Measurements from ENCODE around the gene KXD1. TPM values are rescaled to one million over a fixed set of nuclear protein-coding genes. Genes with fewer than 3 reads are reported as not detected.

KXD1 gene
- total RNA-seq, 3 donors from 2014 or later: 63.2 to 76.9 (median 68.8) TPM

- TF ChIP-seq, protein P1, sequence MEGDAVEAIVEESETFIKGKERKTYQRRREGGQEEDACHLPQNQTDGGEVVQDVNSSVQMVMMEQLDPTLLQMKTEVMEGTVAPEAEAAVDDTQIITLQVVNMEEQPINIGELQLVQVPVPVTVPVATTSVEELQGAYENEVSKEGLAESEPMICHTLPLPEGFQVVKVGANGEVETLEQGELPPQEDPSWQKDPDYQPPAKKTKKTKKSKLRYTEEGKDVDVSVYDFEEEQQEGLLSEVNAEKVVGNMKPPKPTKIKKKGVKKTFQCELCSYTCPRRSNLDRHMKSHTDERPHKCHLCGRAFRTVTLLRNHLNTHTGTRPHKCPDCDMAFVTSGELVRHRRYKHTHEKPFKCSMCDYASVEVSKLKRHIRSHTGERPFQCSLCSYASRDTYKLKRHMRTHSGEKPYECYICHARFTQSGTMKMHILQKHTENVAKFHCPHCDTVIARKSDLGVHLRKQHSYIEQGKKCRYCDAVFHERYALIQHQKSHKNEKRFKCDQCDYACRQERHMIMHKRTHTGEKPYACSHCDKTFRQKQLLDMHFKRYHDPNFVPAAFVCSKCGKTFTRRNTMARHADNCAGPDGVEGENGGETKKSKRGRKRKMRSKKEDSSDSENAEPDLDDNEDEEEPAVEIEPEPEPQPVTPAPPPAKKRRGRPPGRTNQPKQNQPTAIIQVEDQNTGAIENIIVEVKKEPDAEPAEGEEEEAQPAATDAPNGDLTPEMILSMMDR (IDR thresholded peaks at IDR 0.05): no peak
- DNase-seq: peak; percentile 75 to 88 (median 82)
- intact Hi-C loops (cut with DNase I, micrococcal nuclease): no loop called here
- Histone ChIP-seq H3K36me3 (ENCODE audit: low read depth) (no peaks in the 10 kb centered on the region), H3K4me3 (no peak overlapping the region), H3K9me3 (no peaks in the 10 kb centered on the region), H3K4me1 (ENCODE audit: low read depth) (peaks cover 11% of the 10 kb centered on the region)
- peak; percentile 92 for ATAC-seq
Measured at GRCh38 chr19:18543814-18544475, 13.7 kb upstream of the KXD1 start.

- intact Hi-C loops (cut with DNase I, micrococcal nuclease): no loop called here
- Histone ChIP-seq H3K36me3 (ENCODE audit: low read depth) (no peaks in the 10 kb centered on the region), H3K4me3 (no peak overlapping the region)
Measured at GRCh38 chr19:18551631-18552030, 6.0 kb upstream of the KXD1 start.

GRCh38 chr19:18558202-18558555 is 509 bp downstream of the KXD1 start:
- intact Hi-C loops (cut with DNase I, micrococcal nuclease): no loop called here
- TF ChIP-seq, protein P1 (IDR thresholded peaks at IDR 0.05): no peak
- no peaks in the 10 kb centered on the region for H3K9me3 ChIP-seq
- H3K4me3 ChIP-seq: peak overlapping the region; percentile 62
- peaks cover 6% of the 10 kb centered on the region for H3K4me1 ChIP-seq (ENCODE audit: low read depth)
- H3K36me3 ChIP-seq (ENCODE audit: low read depth): no peaks in the 10 kb centered on the region
- DNase-seq (no peak), ATAC-seq (peak; percentile 4)

More at GRCh38 chr19:18551631-18552030, 6.0 kb upstream of the KXD1 start:
- TF ChIP-seq, protein P1 (IDR thresholded peaks at IDR 0.05): no peak
- no peak for DNase-seq
- H3K4me1 ChIP-seq (ENCODE audit: low read depth): no peaks in the 10 kb centered on the region
- ATAC-seq: no peak
- H3K9me3 ChIP-seq: no peaks in the 10 kb centered on the region

- no peak for ATAC-seq
- intact Hi-C loops (cut with DNase I, micrococcal nuclease): no loop called here
- Histone ChIP-seq H3K4me1 (ENCODE audit: low read depth) (peaks cover 6% of the 10 kb centered on the region), H3K36me3 (ENCODE audit: low read depth) (no peaks in the 10 kb centered on the region), H3K9me3 (no peaks in the 10 kb centered on the region), H3K4me3 (no peak overlapping the region)
- TF ChIP-seq, protein P1 (IDR thresholded peaks at IDR 0.05): no peak
- DNase-seq: no peak
Measured at GRCh38 chr19:18558604-18559003, 934 bp downstream of the KXD1 start.

DNA sequence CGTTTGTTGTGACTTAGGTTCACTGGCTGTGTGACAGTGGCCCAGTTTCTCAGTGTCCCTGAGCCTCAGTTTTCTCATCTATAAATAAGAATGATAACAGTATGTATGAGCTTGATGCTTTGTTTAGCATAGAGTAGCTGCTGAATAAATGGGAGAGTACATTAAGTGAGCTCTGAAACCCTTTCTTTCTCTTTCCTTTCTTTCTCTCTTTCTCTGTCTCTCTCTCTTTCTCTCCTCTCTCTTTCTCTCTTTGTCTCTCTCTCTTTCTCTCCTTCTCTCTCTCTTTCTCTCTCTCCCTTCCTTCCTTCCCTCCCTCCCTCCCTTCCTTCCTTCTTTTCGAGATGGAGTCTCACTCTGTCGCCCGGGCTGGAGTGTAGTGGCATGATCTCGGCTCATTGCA is 2.0 kb downstream of the KXD1 start:
- H3K9me3 ChIP-seq: no peaks in the 10 kb centered on the region
- H3K4me1 ChIP-seq (ENCODE audit: low read depth): peaks cover 6% of the 10 kb centered on the region
- intact Hi-C loops (cut with DNase I, micrococcal nuclease): no loop called here
- DNase-seq (no peak), ATAC-seq (no peak)
- no peak overlapping the region for H3K4me3 ChIP-seq
- TF ChIP-seq, protein P1 (IDR thresholded peaks at IDR 0.05): no peak
- H3K36me3 ChIP-seq (ENCODE audit: low read depth): no peaks in the 10 kb centered on the region

DNA sequence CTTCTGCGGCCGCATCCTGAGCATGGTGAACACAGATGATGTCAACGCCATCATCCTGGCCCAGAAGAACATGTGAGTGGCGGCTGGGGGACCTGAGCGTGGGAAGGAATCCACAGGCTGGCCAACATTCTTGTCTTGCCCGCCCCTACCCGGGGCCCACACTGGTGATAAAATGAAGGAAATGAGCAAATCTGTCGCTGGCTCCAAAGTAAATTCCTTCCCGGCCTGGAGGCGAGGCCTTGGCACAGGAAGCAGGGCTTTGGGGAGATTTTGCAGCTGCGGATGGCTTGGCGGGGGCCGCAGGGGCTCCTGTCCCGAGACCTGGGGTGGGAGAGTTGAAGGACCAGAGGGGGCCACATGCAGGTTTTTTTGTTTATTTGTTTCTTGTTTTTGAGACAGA is 4.4 kb downstream of the KXD1 start:
- no peak overlapping the region for H3K4me3 ChIP-seq
- H3K4me1 ChIP-seq (ENCODE audit: low read depth): peaks cover 6% of the 10 kb centered on the region
- ATAC-seq: no peak
- no peaks in the 10 kb centered on the region for H3K9me3 ChIP-seq
- intact Hi-C loops (cut with DNase I, micrococcal nuclease): no loop called here
- no peak for DNase-seq
- H3K36me3 ChIP-seq (ENCODE audit: low read depth): peaks cover 6% of the 10 kb centered on the region
- TF ChIP-seq, protein P1 (IDR thresholded peaks at IDR 0.05): no peak
